Measurements from ENCODE around the gene LIN37.

Gene LIN37

GRCh38 chr19:35734889-35735288 is 13.5 kb upstream of the LIN37 start:
- DNase-seq (ENCODE audit: low read depth) = no peak

GRCh38 chr19:35736913-35737886 is 11.2 kb upstream of the LIN37 start:
- no peak for DNase-seq (ENCODE audit: low read depth)

- no peak for DNase-seq (ENCODE audit: low read depth)
Measured at GRCh38 chr19:35738021-35738886, 10.1 kb upstream of the LIN37 start.

- no peak for DNase-seq (ENCODE audit: low read depth)
Measured at GRCh38 chr19:35738887-35739229, 9.5 kb upstream of the LIN37 start.

- DNase-seq (ENCODE audit: low read depth) = no peak
Measured at GRCh38 chr19:35739275-35740107, 8.9 kb upstream of the LIN37 start.

- no peak for DNase-seq (ENCODE audit: low read depth)
Measured at GRCh38 chr19:35740108-35740422, 8.3 kb upstream of the LIN37 start.

GRCh38 chr19:35740423-35741202 is 7.8 kb upstream of the LIN37 start:
- peak; percentile 93 for DNase-seq (ENCODE audit: low read depth)

- no peak for DNase-seq (ENCODE audit: low read depth)
Measured at GRCh38 chr19:35741203-35741515, 7.2 kb upstream of the LIN37 start.

GRCh38 chr19:35742121-35742724 is 6.2 kb upstream of the LIN37 start, which contains the start of gene IGFLR1:
Gene IGFLR1, minus strand, starts transcription at chr19:35742452. Its CDS starts 1,272 bp downstream, at chr19:35741180.
- peak; percentile 42 for DNase-seq (ENCODE audit: low read depth)

GRCh38 chr19:35743640-35744429 is 4.5 kb upstream of the LIN37 start:
- DNase-seq (ENCODE audit: low read depth) = no peak

- peak; percentile 83 for DNase-seq (ENCODE audit: low read depth)
Measured at GRCh38 chr19:35744430-35745327, 3.7 kb upstream of the LIN37 start.

- peak; percentile 96 for DNase-seq (ENCODE audit: low read depth)
Measured at GRCh38 chr19:35745328-35746086, 2.9 kb upstream of the LIN37 start, which contains the start of the genes PSENEN and U2AF1L4. Gene PSENEN, plus strand, starts transcription at chr19:35745651. Its CDS starts 280 bp downstream, at chr19:35745931. Gene U2AF1L4, minus strand, starts transcription at chr19:35745418. Its CDS starts 27 bp downstream, at chr19:35745391.

GRCh38 chr19:35746087-35746462 is 2.3 kb upstream of the LIN37 start:
- DNase-seq (ENCODE audit: low read depth) = no peak

- no peak for DNase-seq (ENCODE audit: low read depth)
Measured at GRCh38 chr19:35746531-35746930, 1.8 kb upstream of the LIN37 start.

GRCh38 chr19:35750167-35750566 is 1.8 kb downstream of the LIN37 start:
- DNase-seq (ENCODE audit: low read depth) = no peak

- DNase-seq (ENCODE audit: low read depth) = no peak
Measured at GRCh38 chr19:35751839-35752745, 3.7 kb downstream of the LIN37 start.

- DNase-seq (ENCODE audit: low read depth) = no peak
Measured at GRCh38 chr19:35752746-35753350, 4.5 kb downstream of the LIN37 start.

Measured in activated T-helper 1 cell treated with Interleukin-2 at 50 U/mL for 16 hours (primary cell).